B cell (primary cell): ENCODE data around the gene COL11A2. TPM values are rescaled to one million over a fixed set of nuclear protein-coding genes. Genes with fewer than 3 reads are reported as not detected.

ENCODE experiments used
- ATAC-seq: fragments of 200-7000 bp; cut with Tn5 transposase; one replicate; pipeline ENCODE4 v1.10.0; 2021; ENCODE audit warnings: low read depth, mild to moderate bottlenecking, moderate number of reproducible peaks, moderate library complexity
- CTCF ChIA-PET: fragments of 350-600 bp; sonication (Branson Sonifier 250); formaldehyde crosslinking; loops from one replicate; lab custom pipeline; 2021; ENCODE audit warnings: antibody characterized with exemption, inconsistent platforms; lab: Charles Lee
- POLR2A ChIA-PET: fragments of 350-600 bp; sonication (Branson Sonifier 250); formaldehyde crosslinking; loops from one replicate; lab custom pipeline; 2021; ENCODE audit warnings: antibody characterized with exemption; lab: Charles Lee
- DNase-seq: peaks from one replicate; pipeline ENCODE4 v3.0.0; 2013
- H2AFZ ChIP-seq: 2 replicates; pipeline ENCODE4 v1.6.1; 2012; ENCODE audit warnings: mild to moderate bottlenecking, low read depth, low read length; ENCODE audit not compliant: insufficient read depth, poor library complexity, severe bottlenecking
- H3K27ac ChIP-seq, 2 donors: 1 replicate in 1 of 2; 2 replicates in 1 of 2; pipeline ENCODE4 v1.5.1; 2012 to 2013; ENCODE audit warnings: low read length in 2 of 2, mild to moderate bottlenecking in 2 of 2, moderate library complexity in 1 of 2
- H3K27me3 ChIP-seq, 4 experiments: fragments of 200-600 bp in 1 of 4; sonication (generic) in 1 of 4; replicated peaks in 1 of 4; 1 replicate in 2 of 4; 2 replicates in 2 of 4; pipeline versions ENCODE4 v1.6.1 to v1.7.0; 2013 to 2016; ENCODE audit warnings: low read length in 3 of 4, mild to moderate bottlenecking in 2 of 4, mixed read lengths in 1 of 4, moderate library complexity in 1 of 4; ENCODE audit not compliant: insufficient read depth in 4 of 4, control insufficient read depth in 3 of 4; ENCODE audit errors: control extremely low read depth in 1 of 4
- H3K36me3 ChIP-seq, 2 experiments: replicated peaks in 1 of 2; 1 replicate in 1 of 2; 2 replicates in 1 of 2; pipeline versions ENCODE4 v1.6.1 to v1.7.1; 2013; ENCODE audit warnings: low read length in 1 of 2; ENCODE audit not compliant: insufficient read depth in 2 of 2, control insufficient read depth in 1 of 2; ENCODE audit errors: control extremely low read depth in 1 of 2, extremely low read depth in 1 of 2
- H3K4me1 ChIP-seq, 2 donors: fragments of 200-600 bp in 1 of 2; sonication (generic) in 1 of 2; 1 replicate in 1 of 2; 2 replicates in 1 of 2; pipeline versions ENCODE4 v1.5.1 to v1.6.1; 2013 to 2017; ENCODE audit warnings: low read length in 2 of 2; ENCODE audit not compliant: control insufficient read depth in 2 of 2, insufficient read depth in 2 of 2
- H3K4me2 ChIP-seq: replicated peaks from 2 replicates; pipeline ENCODE3; 2012; ENCODE audit warnings: mild to moderate bottlenecking, low read depth, low read length; ENCODE audit not compliant: poor library complexity, severe bottlenecking
- H3K4me3 ChIP-seq, 5 experiments: fragments of 200-600 bp in 1 of 5; sonication (generic) in 1 of 5; 1 replicate in 3 of 5; 2 replicates in 2 of 5; pipeline versions ENCODE4 v1.5.1 to v1.7.0; 2011 to 2016; ENCODE audit warnings: low read length in 4 of 5, mild to moderate bottlenecking in 4 of 5, low read depth in 2 of 5, control low read depth in 1 of 5, moderate library complexity in 1 of 5; ENCODE audit not compliant: insufficient read depth in 1 of 5; ENCODE audit errors: control extremely low read depth in 1 of 5, extremely low read depth in 1 of 5
- H3K79me2 ChIP-seq: fragments of 200-600 bp; sonication (generic); one replicate; pipeline ENCODE4 v1.6.0; 2016; ENCODE audit warnings: low read length; ENCODE audit not compliant: control insufficient read depth, insufficient read depth
- H3K9ac ChIP-seq: fragments of 200-600 bp; sonication (generic); 2 replicates; pipeline ENCODE4 v1.6.1; 2017; ENCODE audit warnings: mild to moderate bottlenecking, low read length, moderate library complexity
- H3K9me3 ChIP-seq, 3 donors: one replicate each; pipeline versions ENCODE4 v1.6.1 to v1.7.1; 2013; ENCODE audit warnings: low read length in 2 of 3; ENCODE audit not compliant: control insufficient read depth in 2 of 3, insufficient read depth in 1 of 3; ENCODE audit errors: control extremely low read depth in 1 of 3
- H4K20me1 ChIP-seq: 2 replicates; pipeline ENCODE4 v1.6.0; 2012; ENCODE audit warnings: mild to moderate bottlenecking, low read length; ENCODE audit not compliant: insufficient read depth, control insufficient read depth, poor library complexity, severe bottlenecking
- H3K27ac Mint-ChIP-seq: one replicate; pipeline ENCODE4 v1.8.0; 2021; ENCODE audit warnings: mixed read lengths
- H3K27me3 Mint-ChIP-seq: one replicate; pipeline ENCODE4 v1.8.0; 2021; ENCODE audit warnings: mixed read lengths
- H3K4me1 Mint-ChIP-seq: one replicate; pipeline ENCODE4 v1.8.0; 2021; ENCODE audit warnings: mixed read lengths
- H3K4me3 Mint-ChIP-seq: one replicate; pipeline ENCODE4 v1.8.0; 2021; ENCODE audit warnings: mixed read lengths
- H3K9me3 Mint-ChIP-seq: one replicate; pipeline ENCODE4 v1.8.0; 2022; ENCODE audit warnings: mixed read lengths; ENCODE audit not compliant: insufficient read depth
- CTCF ChIP-seq: fragments of 200-600 bp; IDR thresholded peaks from one replicate; pipeline ENCODE4 v1.8.0; 2022; ENCODE audit warnings: antibody characterized with exemption, mild to moderate bottlenecking
- EZH2 ChIP-seq: IDR thresholded peaks from 2 replicates; pipeline ENCODE4 v1.6.1; 2012; ENCODE audit warnings: borderline replicate concordance, low read depth, mild to moderate bottlenecking, moderate library complexity, low read length; ENCODE audit not compliant: insufficient read depth, poor library complexity, severe bottlenecking
- WGBS: methylation state at CpG from one replicate; pipeline ENCODE4 v1.1.5; 2013; ENCODE audit warnings: missing lambda C conversion rate; ENCODE audit not compliant: insufficient coverage; 5-methylcytosine and 5-hydroxymethylcytosine counted together
- intact Hi-C: fragments of 100-400 bp; cut with micrococcal nuclease; formaldehyde crosslinking; loops from one replicate; pipeline ENCODE4 v1.10.0; 2022
- polyA plus RNA-seq: library from polyadenylated mRNA; depleted of rRNA; stranded (reverse); fragments of >200 nt; gene quantifications from 2 replicates; pipeline ENCODE4 v1.2.3, GENCODE V29; 2012
- total RNA-seq, 2 donors: library from RNA; stranded (reverse); fragments of 120-200 nt in 1 of 2; gene quantifications; 1 replicate in 1 of 2; 2 replicates in 1 of 2; pipeline versions ENCODE4 v1.2.3 to v1.2.4, GENCODE V29; 2013 to 2022

Gene COL11A2
- total and polyA plus RNA-seq, 2 donors (not counting 1 experiment from before 2014, with no cell fraction given), result 0.39 to 0.82 TPM

DNA sequence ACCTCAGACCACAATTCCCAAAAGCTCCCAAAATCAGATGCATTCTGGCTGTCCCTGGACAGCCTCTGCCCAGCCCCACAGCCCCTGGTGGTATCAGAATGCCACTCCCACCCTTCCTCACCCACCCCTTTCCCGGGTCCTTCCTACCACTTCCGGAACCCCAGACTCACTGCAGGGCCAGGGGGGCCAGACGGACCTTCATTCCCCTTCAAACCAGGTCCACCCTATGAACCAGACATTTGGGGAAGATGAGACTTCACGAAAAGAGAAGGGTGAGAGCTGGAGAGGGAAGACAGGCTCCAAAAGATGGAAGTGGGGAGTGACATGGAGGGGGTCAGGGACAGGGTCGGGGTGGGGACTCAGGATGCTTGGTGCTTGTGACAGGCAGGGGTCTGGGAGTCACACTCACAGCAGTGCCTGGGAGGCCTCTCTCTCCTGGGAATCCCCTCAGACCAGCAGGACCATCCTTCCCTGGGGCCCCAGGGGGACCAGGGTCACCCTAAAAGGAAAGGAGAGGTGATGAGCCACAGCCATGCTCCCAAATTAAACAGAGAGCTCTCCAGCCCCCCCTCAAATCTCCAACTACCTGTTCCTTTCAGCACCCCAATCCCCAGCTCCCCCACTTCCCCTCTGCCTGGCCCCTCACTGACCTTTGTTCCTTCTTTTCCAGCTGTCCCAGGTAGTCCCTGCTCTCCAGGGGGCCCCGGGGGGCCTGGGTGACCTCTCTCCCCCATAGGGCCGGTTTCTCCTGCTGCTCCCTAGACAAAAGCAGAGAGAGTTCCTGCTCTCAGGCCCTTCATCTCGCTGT lies 20.2 kb downstream of the COL11A2 start:
- intact Hi-C loops, result loop anchor here (1.0 kb wide), 1 partner anchor 172 kb away; no protein-coding TSS in a partner anchor
- Histone ChIP-seq H3K27ac (no peak overlapping the region), H3K9me3 (no peaks in the 10 kb centered on the region), H4K20me1 (no peaks in the 10 kb centered on the region), H3K9ac (no peak overlapping the region), H3K36me3 (no peaks in the 10 kb centered on the region), H2AFZ (no peak overlapping the region), H3K4me3 (no peak overlapping the region), H3K4me1 (peaks cover 0 to 10% of the 10 kb centered on the region in 2 donors), H3K79me2 (no peaks in the 10 kb centered on the region), H3K4me2 (no peak overlapping the region), H3K27me3 (peaks cover 0 to 14% (median 6%) of the 10 kb centered on the region in 4 experiments)
- no peak overlapping the region for H3K27ac Mint-ChIP-seq
- TF ChIP-seq CTCF, result no peak
- TF ChIP-seq EZH2, result no peak
- no peak for ATAC-seq
- peaks cover 23% of the 10 kb centered on the region for H3K27me3 Mint-ChIP-seq
- peaks cover 9% of the 10 kb centered on the region for H3K4me1 Mint-ChIP-seq
- H3K4me3 Mint-ChIP-seq, result no peak overlapping the region
- WGBS, result 67% methylated on average over 5 of the region's 8 CpGs
- CTCF ChIA-PET, result interaction anchor here (0.6 to 2.4 kb wide), 7 partner anchors 10 to 238 kb away, joined by 3 to 15 read pairs (median 3); no protein-coding TSS in a partner anchor
- POLR2A ChIA-PET, result interaction anchor here (0.7 kb wide), 1 partner anchor 143 kb away, joined by 6 read pairs; no protein-coding TSS in a partner anchor
- no peaks in the 10 kb centered on the region for H3K9me3 Mint-ChIP-seq
- DNase-seq, result no peak
